RWPE1 (cell line): ENCODE data around the gene CPXCR1.
"Not testable (repeated sequence)": the region's sequence is repeated elsewhere in the genome, so short reads cannot be mapped to it uniquely, and the experiment has no call there.

Experiments used
- CTCF ChIA-PET: fragments of 350-600 bp; sonication (Branson Sonifier 250); formaldehyde crosslinking; extraction: SDS; loops from one replicate; lab custom pipeline; 2021; lab: Yijun Ruan, JAX
- POLR2A ChIA-PET: fragments of 400-600 bp; formaldehyde crosslinking; extraction: SDS; loops from one replicate; lab custom pipeline; 2020; ENCODE audit warnings: antibody characterized with exemption; ENCODE audit not compliant: low non-redundant PET; lab: Yijun Ruan, JAX
- DNase-seq: peaks from one replicate; pipeline ENCODE4 v3.0.0; 2012; ENCODE audit warnings: low spot score
- H3K27ac ChIP-seq: fragments of 450-650 bp; 2 replicates; pipeline ENCODE4 v1.5.1; 2017
- TF ChIP-seq, protein P1 (sequence below): fragments of 450-650 bp; conservative IDR thresholded peaks from 2 replicates; pipeline ENCODE4 v1.5.1; 2017; ENCODE audit warnings: low read depth, mild to moderate bottlenecking

The CPXCR1 gene

DNA sequence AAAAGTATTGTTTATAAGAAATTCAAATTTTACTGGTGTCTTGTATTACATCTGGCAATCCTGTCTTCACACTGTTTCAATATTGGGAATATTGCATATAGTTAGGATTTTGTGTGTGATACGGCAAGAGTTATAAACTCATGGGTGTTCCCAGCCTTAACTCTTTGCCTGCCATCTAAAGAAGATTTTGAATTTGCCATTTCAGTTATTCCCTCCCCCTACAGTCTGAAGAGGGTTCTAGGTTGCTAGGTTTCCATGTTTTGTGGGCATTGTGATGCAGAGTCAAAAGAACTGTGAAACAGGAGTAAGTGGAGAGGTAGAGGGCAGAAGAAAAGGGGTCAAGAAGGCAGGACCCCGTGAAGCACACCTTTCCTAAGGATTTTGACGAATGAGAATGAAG lies at the start of gene CPXCR1:
Gene CPXCR1, plus strand, starts transcription at position 301 of the 400 bp plus-strand sequence. CDS start 6,190 bp downstream, outside the sequence.
- CTCF ChIA-PET: no interaction called here

DNA sequence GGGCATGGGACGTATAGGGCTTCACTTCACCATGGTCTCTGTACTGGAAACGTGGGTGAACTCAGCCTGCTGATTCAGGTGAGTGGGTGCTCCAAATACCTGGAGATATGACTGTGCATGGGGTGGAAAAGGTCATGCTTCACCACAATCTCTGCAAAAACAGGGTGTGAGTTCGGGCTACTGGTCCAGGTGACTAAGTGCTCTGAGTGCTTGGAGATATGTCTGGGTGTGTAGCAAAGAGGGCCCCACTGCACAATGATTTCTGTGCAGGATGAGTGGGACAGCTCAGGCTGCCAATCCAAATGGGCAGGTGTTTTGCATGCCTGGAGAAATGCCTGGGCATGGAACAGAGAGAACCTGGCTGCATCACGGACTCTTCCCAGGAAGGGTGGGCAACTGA lies 11.2 kb upstream of the CPXCR1 start:
- H3K27ac ChIP-seq: no peak overlapping the region
- DNase-seq: peak; percentile 47
- ChIA-PET CTCF (no interaction called here), POLR2A (no interaction called here)
- TF ChIP-seq, protein P1, sequence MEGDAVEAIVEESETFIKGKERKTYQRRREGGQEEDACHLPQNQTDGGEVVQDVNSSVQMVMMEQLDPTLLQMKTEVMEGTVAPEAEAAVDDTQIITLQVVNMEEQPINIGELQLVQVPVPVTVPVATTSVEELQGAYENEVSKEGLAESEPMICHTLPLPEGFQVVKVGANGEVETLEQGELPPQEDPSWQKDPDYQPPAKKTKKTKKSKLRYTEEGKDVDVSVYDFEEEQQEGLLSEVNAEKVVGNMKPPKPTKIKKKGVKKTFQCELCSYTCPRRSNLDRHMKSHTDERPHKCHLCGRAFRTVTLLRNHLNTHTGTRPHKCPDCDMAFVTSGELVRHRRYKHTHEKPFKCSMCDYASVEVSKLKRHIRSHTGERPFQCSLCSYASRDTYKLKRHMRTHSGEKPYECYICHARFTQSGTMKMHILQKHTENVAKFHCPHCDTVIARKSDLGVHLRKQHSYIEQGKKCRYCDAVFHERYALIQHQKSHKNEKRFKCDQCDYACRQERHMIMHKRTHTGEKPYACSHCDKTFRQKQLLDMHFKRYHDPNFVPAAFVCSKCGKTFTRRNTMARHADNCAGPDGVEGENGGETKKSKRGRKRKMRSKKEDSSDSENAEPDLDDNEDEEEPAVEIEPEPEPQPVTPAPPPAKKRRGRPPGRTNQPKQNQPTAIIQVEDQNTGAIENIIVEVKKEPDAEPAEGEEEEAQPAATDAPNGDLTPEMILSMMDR: no peak

More for the DNA sequence above, at the start of gene CPXCR1:
- no peak within 1 kb of the TSS for H3K27ac ChIP-seq
- no peak for DNase-seq
- TF ChIP-seq, protein P1: no peak
- POLR2A ChIA-PET: no interaction called here

DNA sequence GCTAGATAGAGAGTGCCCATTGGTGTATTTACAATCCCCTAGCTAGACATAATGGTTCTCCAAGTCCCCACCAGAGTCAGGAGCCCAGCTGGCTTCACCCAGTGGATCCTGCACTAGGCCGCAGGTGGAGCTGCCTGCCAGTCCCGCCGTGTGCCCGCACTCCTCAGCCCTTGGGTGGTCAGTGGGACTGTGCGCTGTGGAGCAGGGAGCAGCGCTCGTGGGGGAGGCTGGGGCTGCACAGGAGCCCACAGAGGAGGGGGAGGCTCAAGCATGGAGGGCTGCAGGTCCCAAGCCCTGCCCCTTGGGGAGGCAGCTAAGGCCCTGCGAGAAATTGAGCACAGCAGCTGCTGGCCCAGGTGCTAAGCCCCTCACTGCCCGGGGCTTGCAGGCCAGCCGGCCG lies 810 bp upstream of the CPXCR1 start:
- CTCF ChIA-PET, H3K27ac ChIP-seq, DNase-seq, POLR2A ChIA-PET: not testable (repeated sequence)

DNA sequence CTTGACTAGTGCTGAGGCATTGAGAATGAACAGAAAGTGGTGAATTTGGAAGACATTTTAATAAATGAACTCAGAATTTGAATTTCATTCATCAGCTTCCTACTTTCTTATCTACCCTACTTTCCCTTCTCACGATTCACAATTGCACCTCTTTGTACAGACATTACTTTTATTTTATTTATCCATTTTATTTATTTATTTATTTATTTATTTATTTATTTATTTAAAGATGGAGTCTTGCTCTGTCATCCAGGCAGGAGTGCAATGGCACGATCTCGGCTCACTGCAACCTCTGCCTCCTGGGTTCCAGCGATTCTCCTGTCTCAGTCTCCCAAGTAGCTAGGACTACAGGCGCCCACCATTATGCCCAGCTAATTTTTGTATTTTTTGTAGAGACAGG lies 5.3 kb downstream of the CPXCR1 start:
- POLR2A ChIA-PET, DNase-seq, H3K27ac ChIP-seq, CTCF ChIA-PET: not testable (repeated sequence)

DNA sequence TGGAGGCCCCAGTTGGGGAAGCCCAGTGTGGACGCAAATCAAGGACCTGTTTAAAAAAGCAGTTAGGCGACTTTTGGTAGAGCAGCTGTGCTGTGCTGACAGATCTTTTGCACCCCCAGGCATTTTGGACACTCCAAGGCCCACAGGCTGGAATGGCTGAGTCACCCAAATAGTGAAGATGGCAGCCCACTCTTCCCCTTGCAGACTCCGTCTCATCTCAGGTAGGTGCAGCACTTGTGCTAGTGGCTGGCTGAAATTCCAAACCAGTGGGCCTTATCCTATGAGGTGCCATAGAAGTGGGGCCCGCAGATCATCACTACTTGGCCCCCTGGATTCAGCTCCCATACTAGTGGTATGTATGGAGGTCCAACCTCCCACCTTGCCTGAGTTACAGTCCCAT lies 42.8 kb downstream of the CPXCR1 start:
- H3K27ac ChIP-seq: no peak overlapping the region
- DNase-seq: no peak
- CTCF ChIA-PET: no interaction called here
- TF ChIP-seq, protein P1: no peak
- POLR2A ChIA-PET: no interaction called here
